Cardiac fibroblast (primary cell): Measurements from ENCODE around the gene TSPEAR.

Source experiments
- DNase-seq, 2 donors: peaks; one replicate each; pipeline versions ENCODE4 v3.0.0 to v3.0.0-alpha.2; 2010; ENCODE audit warnings: low read depth in 2 of 2
- H3K4me3 ChIP-seq, 2 donors: replicated peaks in 1 of 2; 1 replicate in 1 of 2; 2 replicates in 1 of 2; pipeline ENCODE4 v1.5.1; 2011; ENCODE audit warnings: low read depth in 2 of 2, low read length in 2 of 2, mild to moderate bottlenecking in 2 of 2, moderate library complexity in 1 of 2
- TF ChIP-seq, protein P1 (sequence below): IDR thresholded peaks from one replicate; pipeline ENCODE4 v1.5.1; 2011; ENCODE audit warnings: low read depth, mild to moderate bottlenecking, low read length, inconsistent platforms

TSPEAR gene

DNA sequence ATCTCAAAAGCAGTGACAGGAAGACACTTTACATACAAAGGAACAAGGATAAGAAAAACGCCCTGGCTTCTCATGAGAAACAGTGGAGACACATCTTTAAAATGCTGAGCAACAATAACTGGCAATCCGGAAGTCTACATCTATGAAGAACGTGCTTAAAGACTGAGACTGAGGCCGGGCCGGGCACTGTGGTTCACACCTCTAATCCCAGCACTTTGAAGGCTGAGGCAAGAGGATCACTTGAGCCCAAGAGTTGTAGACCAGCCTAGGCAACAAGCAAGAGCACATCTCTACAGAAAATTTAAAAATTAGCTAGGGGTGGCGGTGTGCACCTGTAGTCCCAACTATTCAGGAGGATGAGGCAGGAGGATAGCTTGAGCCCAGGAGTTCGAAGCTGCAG is 27.3 kb downstream of the TSPEAR start:
- TF ChIP-seq, protein P1, sequence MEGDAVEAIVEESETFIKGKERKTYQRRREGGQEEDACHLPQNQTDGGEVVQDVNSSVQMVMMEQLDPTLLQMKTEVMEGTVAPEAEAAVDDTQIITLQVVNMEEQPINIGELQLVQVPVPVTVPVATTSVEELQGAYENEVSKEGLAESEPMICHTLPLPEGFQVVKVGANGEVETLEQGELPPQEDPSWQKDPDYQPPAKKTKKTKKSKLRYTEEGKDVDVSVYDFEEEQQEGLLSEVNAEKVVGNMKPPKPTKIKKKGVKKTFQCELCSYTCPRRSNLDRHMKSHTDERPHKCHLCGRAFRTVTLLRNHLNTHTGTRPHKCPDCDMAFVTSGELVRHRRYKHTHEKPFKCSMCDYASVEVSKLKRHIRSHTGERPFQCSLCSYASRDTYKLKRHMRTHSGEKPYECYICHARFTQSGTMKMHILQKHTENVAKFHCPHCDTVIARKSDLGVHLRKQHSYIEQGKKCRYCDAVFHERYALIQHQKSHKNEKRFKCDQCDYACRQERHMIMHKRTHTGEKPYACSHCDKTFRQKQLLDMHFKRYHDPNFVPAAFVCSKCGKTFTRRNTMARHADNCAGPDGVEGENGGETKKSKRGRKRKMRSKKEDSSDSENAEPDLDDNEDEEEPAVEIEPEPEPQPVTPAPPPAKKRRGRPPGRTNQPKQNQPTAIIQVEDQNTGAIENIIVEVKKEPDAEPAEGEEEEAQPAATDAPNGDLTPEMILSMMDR: no peak
- no peak for DNase-seq
- H3K4me3 ChIP-seq: no peak overlapping the region

DNA sequence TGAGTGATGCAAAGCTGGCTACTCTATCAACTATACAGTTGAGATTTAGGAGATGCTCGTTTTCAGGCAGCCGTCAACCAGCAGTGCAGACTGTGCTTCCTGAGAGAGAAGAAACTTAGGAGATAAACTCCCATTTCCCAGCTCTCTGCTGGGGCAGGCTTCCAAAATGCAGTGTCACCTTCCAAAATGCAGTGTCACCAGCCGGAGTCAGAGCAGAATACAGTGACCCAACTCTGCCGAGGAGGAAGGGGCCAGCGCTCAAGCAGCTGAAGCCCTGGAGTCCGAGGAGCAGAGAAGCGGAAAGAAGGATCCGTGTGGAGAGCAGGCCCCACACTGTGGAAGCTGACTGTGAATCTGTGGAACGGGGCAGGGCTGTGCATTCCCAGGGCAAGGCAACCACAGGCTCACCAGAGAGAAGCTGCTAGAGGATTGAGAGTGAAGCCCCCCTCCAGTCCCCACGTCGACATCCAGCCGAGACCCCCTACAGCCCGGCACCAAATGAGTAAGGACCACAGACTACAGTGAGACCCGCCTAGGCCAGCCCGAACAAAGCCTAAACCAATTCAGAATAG is 28.7 kb downstream of the TSPEAR start:
- TF ChIP-seq, protein P1: no peak
- no peak overlapping the region for H3K4me3 ChIP-seq
- no peak for DNase-seq

DNA sequence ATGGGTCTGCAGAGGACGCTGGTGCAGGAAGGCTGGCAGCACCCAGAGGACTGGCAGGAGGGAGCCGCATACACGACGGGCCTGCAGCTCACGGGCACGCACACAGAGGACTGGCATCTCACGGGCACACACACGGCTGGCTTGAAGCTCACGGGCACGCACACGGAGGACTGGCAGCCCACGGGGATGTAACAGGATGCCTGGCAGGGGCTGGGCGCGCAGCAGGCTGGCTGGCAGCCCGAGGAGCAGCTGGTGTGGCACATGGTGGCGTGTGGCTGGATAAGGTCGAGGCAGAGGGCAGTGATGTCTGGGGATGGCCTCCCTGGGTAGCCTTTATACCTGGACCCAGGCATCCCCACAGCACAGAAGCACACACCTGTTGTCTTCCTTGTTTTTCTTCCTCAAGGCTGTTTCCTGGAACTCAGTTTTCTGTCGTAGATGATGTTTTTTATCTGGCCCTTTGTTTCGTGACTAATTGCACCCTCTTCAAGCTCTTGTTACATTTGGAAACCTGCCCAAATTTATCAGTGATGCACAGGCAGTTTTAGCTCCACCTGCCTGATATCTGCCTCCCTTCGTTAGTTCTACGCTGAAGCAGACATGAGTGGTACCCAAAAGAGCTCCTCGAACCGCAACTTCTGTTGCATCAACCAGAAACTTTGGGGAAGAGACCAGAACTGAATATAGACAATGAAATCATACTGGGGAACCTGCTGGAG is 29.4 kb downstream of the TSPEAR start, which contains the start of gene KRTAP12-1:
Gene KRTAP12-1 (minus strand): TSS at position 303 of the 719 bp plus-strand sequence. CDS start 40 bp downstream, at position 263.
- no peak for DNase-seq

DNA sequence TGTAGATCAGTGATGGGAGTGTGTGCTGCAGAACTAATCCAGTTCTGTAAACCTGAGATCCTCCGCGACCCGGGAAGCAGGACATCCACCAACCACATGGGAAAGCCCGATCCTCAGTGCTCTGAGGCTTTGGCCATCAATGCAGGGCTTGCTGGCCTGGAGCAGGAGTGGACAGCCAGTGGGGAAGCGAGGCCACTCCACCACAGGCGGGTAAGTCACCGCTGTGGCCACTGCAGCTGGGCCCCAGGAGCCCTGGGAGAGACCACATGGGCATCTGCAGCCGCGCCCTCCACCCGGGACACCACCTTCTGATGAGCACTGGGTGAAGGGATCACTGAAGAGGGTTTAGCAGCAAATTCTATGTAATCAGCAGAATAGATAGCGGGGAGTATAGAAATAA is 30.2 kb downstream of the TSPEAR start:
- TF ChIP-seq, protein P1: no peak
- no peak overlapping the region for H3K4me3 ChIP-seq
- no peak for DNase-seq

More for the DNA sequence above, 29.4 kb downstream of the TSPEAR start, which contains the start of gene KRTAP12-1:
- TF ChIP-seq, protein P1: no peak
- H3K4me3 ChIP-seq: no peak within 1 kb of the TSS

DNA sequence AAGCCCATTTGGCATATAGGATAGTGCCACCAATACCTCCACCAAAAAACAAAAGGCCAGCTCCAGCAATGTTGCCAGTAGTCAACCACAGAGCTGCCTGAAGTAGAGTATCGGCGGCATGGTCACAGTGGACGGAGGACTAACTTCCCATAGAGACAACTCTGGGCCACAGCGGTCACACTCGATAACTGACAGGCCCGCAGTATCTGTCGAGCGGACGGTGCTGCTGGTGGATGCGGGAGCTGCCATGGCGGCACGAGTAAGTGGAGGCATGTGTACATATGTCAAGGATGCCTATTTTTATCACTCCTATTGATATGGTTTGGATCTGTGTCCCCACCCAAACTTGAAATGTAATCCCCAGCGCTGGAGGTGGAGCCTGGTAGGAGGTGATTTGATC is 33.5 kb downstream of the TSPEAR start:
- DNase-seq: no peak
- H3K4me3 ChIP-seq: no peak overlapping the region
- TF ChIP-seq, protein P1: no peak

DNA sequence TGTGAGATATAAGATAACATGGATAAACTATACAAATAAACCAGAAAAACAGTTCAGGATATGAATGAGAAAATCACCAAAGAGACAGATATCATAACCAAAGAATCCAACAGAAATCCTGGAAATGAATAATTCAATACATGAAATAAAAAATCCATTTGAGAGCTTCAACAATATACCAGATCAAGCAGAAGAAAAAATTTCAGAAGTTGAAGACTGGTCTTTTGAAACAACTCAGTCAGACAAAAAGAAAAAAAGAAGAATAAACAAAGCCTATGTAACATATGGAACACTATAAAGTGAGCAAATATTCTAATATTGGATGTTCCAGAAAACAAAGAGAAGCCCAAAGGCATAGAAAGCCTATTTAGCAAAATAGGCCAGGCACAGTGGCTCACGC is 39.5 kb downstream of the TSPEAR start:
- DNase-seq: no peak
- TF ChIP-seq, protein P1: no peak
- no peak overlapping the region for H3K4me3 ChIP-seq
